BJ (cell line): ENCODE results near the gene FBXW7. TPM values are rescaled to one million over a fixed set of nuclear protein-coding genes. Genes with fewer than 3 reads are reported as not detected.

Experiments used
- CTCF ChIA-PET: fragments of 350-600 bp; formaldehyde crosslinking; extraction: SDS; loops from one replicate; lab custom pipeline; 2021; ENCODE audit warnings: antibody characterized with exemption, inconsistent platforms; lab: Yijun Ruan, JAX
- POLR2A ChIA-PET: fragments of 300-600 bp; sonication (Branson Sonifier 250); formaldehyde crosslinking; extraction: SDS; loops from one replicate; lab custom pipeline; 2021; ENCODE audit warnings: antibody characterized with exemption; lab: Charles Lee
- DNase-seq: peaks from one replicate; pipeline ENCODE4 v3.0.0-alpha.2; 2011; ENCODE audit warnings: low read depth
- H3K27me3 ChIP-seq: 2 replicates; pipeline ENCODE4 v1.6.0; 2011; ENCODE audit warnings: low read length; ENCODE audit not compliant: control insufficient read depth, insufficient read depth
- H3K36me3 ChIP-seq: 2 replicates; pipeline ENCODE4 v1.5.1; 2011; ENCODE audit warnings: low read length; ENCODE audit not compliant: control insufficient read depth, insufficient read depth
- H3K4me3 ChIP-seq: 2 replicates; pipeline ENCODE4 v1.5.1; 2011; ENCODE audit warnings: low read depth, mild to moderate bottlenecking, control low read depth, low read length
- CTCF ChIP-seq: IDR thresholded peaks from 2 replicates; pipeline ENCODE4 v1.5.1; 2011; ENCODE audit warnings: low read depth, mild to moderate bottlenecking, control low read depth, inconsistent platforms, low read length, moderate library complexity; ENCODE audit not compliant: insufficient read depth
- polyA plus RNA-seq: library from polyadenylated mRNA; depleted of rRNA; stranded (reverse); fragments of >200 nt; gene quantifications from 2 replicates; pipeline ENCODE4 v1.2.3, GENCODE V29; 2011

FBXW7 gene
- polyA plus RNA-seq, 1 experiment = 4.1 TPM

- H3K4me3 ChIP-seq = no peak overlapping the region
- no peak for TF ChIP-seq CTCF
- POLR2A ChIA-PET = no interaction called here
- H3K36me3 ChIP-seq = no peaks in the 10 kb centered on the region
- CTCF ChIA-PET = no interaction called here
- peak; percentile 48 for DNase-seq
- H3K27me3 ChIP-seq = no peaks in the 10 kb centered on the region
Observed at GRCh38 chr4:152321398-152321797, 214.5 kb downstream of the FBXW7 start.

- no peak overlapping the region for H3K4me3 ChIP-seq
- TF ChIP-seq CTCF = no peak
- DNase-seq = no peak
- ChIA-PET CTCF (no interaction called here), POLR2A (no interaction called here)
- H3K36me3 ChIP-seq = no peaks in the 10 kb centered on the region
- peaks cover 2% of the 10 kb centered on the region for H3K27me3 ChIP-seq
Observed at GRCh38 chr4:152316969-152317368, 218.9 kb downstream of the FBXW7 start.

GRCh38 chr4:152310257-152310656 is 225.6 kb downstream of the FBXW7 start:
- no peak overlapping the region for H3K4me3 ChIP-seq
- ChIA-PET CTCF (interaction anchor here (0.7 to 0.9 kb wide), 2 partner anchors 76 to 710 kb away, joined by 3 to 4 read pairs; no protein-coding TSS in a partner anchor), POLR2A (no interaction called here)
- H3K27me3 ChIP-seq = peaks cover 5% of the 10 kb centered on the region
- TF ChIP-seq CTCF = no peak
- no peaks in the 10 kb centered on the region for H3K36me3 ChIP-seq
- peak; percentile 61 for DNase-seq

- no peak for TF ChIP-seq CTCF
- Histone ChIP-seq H3K36me3 (no peaks in the 10 kb centered on the region), H3K27me3 (peaks cover 6% of the 10 kb centered on the region), H3K4me3 (no peak overlapping the region)
- CTCF ChIA-PET = interaction anchor here (0.9 kb wide), 1 partner anchor 77 kb away, joined by 3 read pairs; no protein-coding TSS in a partner anchor
- POLR2A ChIA-PET = no interaction called here
- DNase-seq = no peak
Observed at GRCh38 chr4:152309418-152309817, 226.5 kb downstream of the FBXW7 start.

GRCh38 chr4:152308951-152309350 is 226.9 kb downstream of the FBXW7 start:
- CTCF ChIA-PET = no interaction called here
- Histone ChIP-seq H3K36me3 (no peaks in the 10 kb centered on the region), H3K27me3 (peaks cover 6% of the 10 kb centered on the region), H3K4me3 (no peak overlapping the region)
- no peak for DNase-seq
- POLR2A ChIA-PET = no interaction called here
- no peak for TF ChIP-seq CTCF
